ENCODE measurements around the gene COQ8A.

DNA sequence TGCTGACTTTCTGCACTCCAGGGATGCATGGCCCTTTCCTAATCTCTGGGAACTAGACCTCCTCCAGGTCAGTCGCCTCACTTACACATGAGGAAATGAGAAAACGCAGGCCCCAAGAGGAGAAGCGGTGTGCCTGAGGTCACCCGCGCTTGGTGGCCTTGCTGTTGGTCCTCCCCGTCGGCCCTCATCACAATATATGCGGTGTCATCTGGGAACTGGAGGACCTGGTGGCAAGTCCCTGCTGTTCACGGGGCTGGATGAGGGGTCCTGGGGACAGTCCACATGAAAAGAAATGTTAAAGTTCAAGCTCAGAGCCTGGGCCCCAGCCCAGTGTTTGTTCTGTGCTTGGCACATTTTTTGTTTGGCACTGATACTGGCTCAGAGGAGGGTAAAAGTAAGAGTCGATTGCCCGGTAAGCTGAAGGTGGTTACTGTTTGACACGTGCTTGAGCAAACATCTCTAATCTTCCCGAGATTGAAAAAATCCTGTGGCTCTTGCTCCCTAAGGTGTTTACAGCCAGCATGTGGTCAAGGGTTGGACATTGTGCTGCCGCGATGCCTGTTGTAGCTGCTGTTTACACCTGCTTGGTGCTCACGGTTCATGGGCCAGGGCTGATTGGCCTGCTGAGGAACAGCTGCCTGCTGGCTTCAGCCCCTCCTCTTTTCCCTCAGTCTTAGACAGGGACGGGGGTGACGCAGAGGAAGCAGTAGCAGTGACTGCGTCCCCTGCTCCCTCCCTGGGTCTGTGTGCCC is 5.2 kb downstream of the COQ8A start:
- TF ChIP-seq ZNF565 (CRISPR knock-in tag; conservative IDR thresholded peaks at IDR 0.05; ENCODE audit: low read depth) (no peak), ZNF70 (CRISPR knock-in tag; IDR thresholded peaks at IDR 0.05) (no peak), GLIS3 (CRISPR knock-in tag; IDR thresholded peaks at IDR 0.05) (no peak)

All from SK-N-SH treated with all-trans-retinoic acid at 6 μM for 48 hours (cell line).